ENCODE measurements around the gene TPM4. TPM values are rescaled to one million over a fixed set of nuclear protein-coding genes. Genes with fewer than 3 reads are reported as not detected.
"Not testable (repeated sequence)": the region's sequence is repeated elsewhere in the genome, so short reads cannot be mapped to it uniquely, and the experiment has no call there.

The TPM4 gene
- 100 to 1,000 TPM; 261 to 388 TPM for total RNA-seq

DNA sequence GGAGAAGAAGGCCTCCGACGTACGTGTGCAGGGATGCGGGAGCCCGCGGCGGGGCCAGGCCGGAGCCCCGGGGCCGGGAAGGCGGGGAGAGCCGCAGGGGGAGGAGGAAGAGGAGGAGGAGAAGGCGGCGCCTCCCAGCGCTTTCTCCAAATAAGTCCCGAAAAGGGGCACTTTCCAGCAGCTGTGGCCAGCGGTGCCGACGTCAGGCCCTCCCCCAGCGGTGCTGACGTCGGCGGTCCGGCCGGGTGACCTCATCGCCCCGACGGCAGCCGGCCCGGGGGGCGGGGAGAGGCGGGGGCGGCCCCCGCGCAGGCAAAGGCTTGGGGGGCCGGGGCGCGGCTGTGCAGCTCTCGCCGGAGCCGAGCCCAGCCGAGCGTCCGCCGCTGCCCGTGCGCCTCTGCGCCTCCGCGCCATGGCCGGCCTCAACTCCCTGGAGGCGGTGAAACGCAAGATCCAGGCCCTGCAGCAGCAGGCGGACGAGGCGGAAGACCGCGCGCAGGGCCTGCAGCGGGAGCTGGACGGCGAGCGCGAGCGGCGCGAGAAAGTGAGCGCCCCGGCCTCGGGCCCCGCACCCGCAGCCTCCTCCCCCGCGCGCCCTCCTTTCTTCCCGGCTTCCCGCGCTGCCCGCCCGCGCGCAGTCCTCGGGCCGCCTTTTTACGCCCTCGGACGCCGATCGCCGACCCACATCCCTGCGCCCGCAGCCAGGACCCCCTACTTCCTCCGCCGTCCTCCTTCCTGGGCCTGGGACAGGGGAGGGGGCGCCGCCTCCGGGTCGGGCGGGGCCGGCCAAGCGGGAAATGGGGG lies at the start of gene TPM4:
TSS of gene TPM4 (plus strand) at position 342 of the 804 bp plus-strand sequence. CDS start at position 413, 71 bp downstream.
- peak within 1 kb of the TSS; percentile 100 for H3K27ac ChIP-seq
- H3K4me3 ChIP-seq = peak within 1 kb of the TSS; percentile 92
- no peaks in the 10 kb centered on the region for H3K9me3 ChIP-seq
- H3K9ac ChIP-seq (ENCODE audit: low read depth in 2 of 2, low read length in 2 of 2) = peak within 1 kb of the TSS; percentile 98 to 100
- H3K4me1 ChIP-seq = peaks cover 26% of the 10 kb centered on the region
- TF ChIP-seq, protein P1, sequence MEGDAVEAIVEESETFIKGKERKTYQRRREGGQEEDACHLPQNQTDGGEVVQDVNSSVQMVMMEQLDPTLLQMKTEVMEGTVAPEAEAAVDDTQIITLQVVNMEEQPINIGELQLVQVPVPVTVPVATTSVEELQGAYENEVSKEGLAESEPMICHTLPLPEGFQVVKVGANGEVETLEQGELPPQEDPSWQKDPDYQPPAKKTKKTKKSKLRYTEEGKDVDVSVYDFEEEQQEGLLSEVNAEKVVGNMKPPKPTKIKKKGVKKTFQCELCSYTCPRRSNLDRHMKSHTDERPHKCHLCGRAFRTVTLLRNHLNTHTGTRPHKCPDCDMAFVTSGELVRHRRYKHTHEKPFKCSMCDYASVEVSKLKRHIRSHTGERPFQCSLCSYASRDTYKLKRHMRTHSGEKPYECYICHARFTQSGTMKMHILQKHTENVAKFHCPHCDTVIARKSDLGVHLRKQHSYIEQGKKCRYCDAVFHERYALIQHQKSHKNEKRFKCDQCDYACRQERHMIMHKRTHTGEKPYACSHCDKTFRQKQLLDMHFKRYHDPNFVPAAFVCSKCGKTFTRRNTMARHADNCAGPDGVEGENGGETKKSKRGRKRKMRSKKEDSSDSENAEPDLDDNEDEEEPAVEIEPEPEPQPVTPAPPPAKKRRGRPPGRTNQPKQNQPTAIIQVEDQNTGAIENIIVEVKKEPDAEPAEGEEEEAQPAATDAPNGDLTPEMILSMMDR (IDR thresholded peaks at IDR 0.05) = no peak
- peak; percentile 91 for DNase-seq
- H3K27me3 ChIP-seq = no peaks in the 10 kb centered on the region
- intact Hi-C loops (cut with DNase I) = no loop called here
- peaks cover 7% of the 10 kb centered on the region for H3K36me3 ChIP-seq

DNA sequence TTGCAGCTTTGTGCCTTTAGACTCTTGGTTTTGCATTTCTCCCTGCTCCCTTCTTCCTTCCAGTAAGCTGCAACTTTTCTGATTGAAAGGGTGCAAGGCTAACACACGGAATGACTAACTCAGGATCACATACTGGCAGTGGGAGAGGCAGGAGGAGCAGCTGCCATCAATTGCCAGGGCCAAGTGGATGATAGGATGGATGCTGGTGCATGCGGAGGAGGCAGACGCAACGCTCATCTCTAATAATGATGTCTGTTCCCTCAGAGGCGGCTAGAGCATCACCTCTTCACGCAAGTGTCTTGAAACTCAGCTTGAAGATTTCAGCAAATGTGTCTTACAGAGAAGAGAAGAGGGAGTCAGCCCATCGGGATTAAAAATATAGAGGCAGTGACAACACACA lies 49.5 kb upstream of the TPM4 start:
- Histone ChIP-seq H3K9me3 (no peaks in the 10 kb centered on the region), H3K4me1 (no peaks in the 10 kb centered on the region), H3K27ac (no peak overlapping the region), H3K4me3 (no peak overlapping the region), H3K9ac (ENCODE audit: low read depth in 2 of 2, low read length in 2 of 2) (no peak overlapping the region), H3K36me3 (no peaks in the 10 kb centered on the region), H3K27me3 (no peaks in the 10 kb centered on the region)
- intact Hi-C loops (cut with DNase I) = no loop called here
- TF ChIP-seq, protein P1 (IDR thresholded peaks at IDR 0.05) = no peak
- DNase-seq = no peak

DNA sequence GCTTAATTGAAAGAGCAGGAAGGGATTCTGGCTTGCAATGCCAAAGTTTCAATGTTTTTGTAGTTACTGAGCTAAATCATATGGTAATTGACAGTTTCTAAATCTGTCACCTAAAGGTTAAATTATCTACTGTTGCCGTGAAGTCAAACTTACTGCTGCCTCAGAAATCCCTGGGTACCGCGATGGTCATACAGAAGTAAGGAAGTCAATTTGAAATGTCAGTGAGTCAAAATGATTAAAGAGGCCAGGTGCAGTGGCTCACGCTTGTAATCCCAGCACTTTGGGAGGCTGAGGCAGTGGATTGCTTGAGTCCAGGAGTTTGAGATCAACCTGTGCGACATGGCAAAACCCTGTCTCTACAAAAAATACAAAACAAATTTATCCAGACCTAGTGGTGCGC lies 48.8 kb upstream of the TPM4 start:
- no peaks in the 10 kb centered on the region for H3K9me3 ChIP-seq
- intact Hi-C loops (cut with DNase I) = no loop called here
- no peaks in the 10 kb centered on the region for H3K27me3 ChIP-seq
- no peak overlapping the region for H3K4me3 ChIP-seq
- no peak for DNase-seq
- H3K36me3 ChIP-seq = no peaks in the 10 kb centered on the region
- H3K27ac ChIP-seq = no peak overlapping the region
- no peaks in the 10 kb centered on the region for H3K4me1 ChIP-seq
- TF ChIP-seq, protein P1 (IDR thresholded peaks at IDR 0.05) = no peak
- H3K9ac ChIP-seq (ENCODE audit: low read depth in 2 of 2, low read length in 2 of 2) = no peak overlapping the region

DNA sequence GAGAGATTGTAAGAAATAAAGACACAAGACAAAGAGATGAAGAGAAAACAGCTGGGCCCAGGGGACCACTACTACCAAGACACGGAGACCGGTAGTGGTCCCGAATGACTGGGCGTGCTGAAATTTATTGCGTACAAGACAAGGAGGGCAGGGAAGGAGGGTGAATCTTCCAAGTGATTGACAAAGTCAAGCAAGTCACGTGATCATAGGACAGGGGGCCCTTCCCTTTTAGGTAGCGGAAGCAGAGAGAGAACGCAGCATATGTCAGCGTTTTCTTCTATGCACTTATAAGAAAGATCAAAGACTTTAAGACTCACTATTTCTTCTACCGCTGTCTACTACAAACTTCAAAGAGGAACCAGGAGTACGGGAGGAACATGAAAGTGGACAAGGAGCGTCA lies 46.1 kb upstream of the TPM4 start:
- not testable (repeated sequence) for H3K4me1 ChIP-seq, H3K4me3 ChIP-seq

DNA sequence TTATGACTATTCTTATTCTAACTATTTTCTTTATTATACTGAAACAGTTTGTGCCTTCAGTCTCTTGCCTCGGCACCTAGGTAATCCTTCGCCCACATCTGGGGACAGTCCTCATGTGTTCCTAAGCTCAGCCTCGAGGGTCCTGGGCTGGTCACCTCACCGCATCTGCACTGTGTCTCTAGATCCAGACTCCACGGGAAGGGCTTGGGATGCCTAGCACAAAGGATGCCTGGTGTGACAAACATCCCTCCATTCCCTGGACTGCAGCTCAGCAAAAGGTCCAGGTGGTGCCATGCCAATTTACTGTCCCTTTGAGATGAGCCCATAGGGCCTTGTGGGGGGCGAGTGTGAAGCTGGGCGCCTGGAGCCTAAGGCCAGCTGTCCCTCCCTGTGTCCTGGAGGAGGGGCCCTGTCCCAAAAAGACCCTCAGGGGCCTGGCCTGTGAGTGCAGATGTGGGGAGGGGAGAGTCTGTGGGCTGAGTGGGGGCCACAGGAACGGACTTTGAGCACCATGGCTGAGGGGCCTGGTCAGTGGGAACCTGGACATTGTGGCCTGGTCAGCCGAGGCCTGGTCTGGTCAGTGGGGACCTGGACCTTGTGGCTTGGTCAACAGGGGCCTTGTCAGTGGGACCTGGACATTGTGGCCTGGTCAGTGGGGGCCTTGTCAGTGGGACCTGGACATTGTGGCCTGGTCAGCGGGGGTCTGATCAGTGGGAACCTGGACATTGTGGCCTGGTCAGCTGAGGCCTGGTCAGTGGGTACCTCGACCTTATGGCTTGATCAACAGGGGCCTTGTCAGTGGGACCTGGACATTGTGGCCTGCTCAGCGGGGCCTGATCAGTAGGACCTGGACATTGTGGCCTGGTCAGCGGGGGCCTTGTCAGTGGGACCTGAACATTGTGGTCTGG lies 45.1 kb upstream of the TPM4 start:
- intact Hi-C loops (cut with DNase I) = no loop called here
- no peak for DNase-seq
- Histone ChIP-seq H3K9me3 (no peaks in the 10 kb centered on the region), H3K9ac (ENCODE audit: low read depth in 2 of 2, low read length in 2 of 2) (no peak overlapping the region), H3K27me3 (no peaks in the 10 kb centered on the region), H3K36me3 (no peaks in the 10 kb centered on the region), H3K4me3 (no peak overlapping the region), H3K27ac (no peak overlapping the region), H3K4me1 (no peaks in the 10 kb centered on the region)
- TF ChIP-seq, protein P1 (IDR thresholded peaks at IDR 0.05) = no peak

More for the DNA sequence above, 46.1 kb upstream of the TPM4 start:
- H3K36me3 ChIP-seq; H3K9me3 ChIP-seq; intact Hi-C loops (cut with DNase I); H3K27me3 ChIP-seq; H3K27ac ChIP-seq; DNase-seq; H3K9ac ChIP-seq (ENCODE audit: low read depth in 2 of 2, low read length in 2 of 2): not testable (repeated sequence)
